Brain microvascular endothelial cell (primary cell): ENCODE measurements around the gene CALCA.

Experiments used
- DNase-seq: peaks from one replicate; pipeline ENCODE4 v3.0.0-alpha.2; 2020
- H3K27ac ChIP-seq: fragments of 250-450 bp; sonication (Bioruptor Pico); 2 replicates; pipeline ENCODE4 v1.5.1; 2020; ENCODE audit warnings: mild to moderate bottlenecking, moderate library complexity
- H3K27me3 ChIP-seq: fragments of 250-450 bp; sonication (Bioruptor Pico); replicated peaks from 2 replicates; pipeline ENCODE4 v1.5.1; 2020; ENCODE audit warnings: mild to moderate bottlenecking
- H3K36me3 ChIP-seq: fragments of 250-450 bp; sonication (Bioruptor Pico); replicated peaks from 2 replicates; pipeline ENCODE4 v1.5.1; 2020; ENCODE audit warnings: mild to moderate bottlenecking
- H3K4me3 ChIP-seq: 2 replicates; pipeline ENCODE4 v1.5.1; 2011; ENCODE audit warnings: low read depth, mild to moderate bottlenecking, control low read depth, low read length, moderate library complexity
- CTCF ChIP-seq: IDR thresholded peaks from 2 replicates; pipeline ENCODE4 v1.5.1; 2011; ENCODE audit warnings: low read depth, mild to moderate bottlenecking, moderate library complexity, low read length, control low read depth, inconsistent platforms; ENCODE audit errors: missing control alignments
- in situ Hi-C: cut with HindIII; loops from 2 replicates; pipeline ENCODE4 v1.10.0; 2017; ENCODE audit warnings: low sequenced_read_pairs, low pct_ligation_motif_present

Gene CALCA

GRCh38 chr11:14954581-14954980, 17.6 kb downstream of the CALCA start:
- Histone ChIP-seq H3K27me3 (no peaks in the 10 kb centered on the region), H3K36me3 (no peaks in the 10 kb centered on the region), H3K27ac (no peak overlapping the region), H3K4me3 (no peak overlapping the region)
- in situ Hi-C loops: no loop called here
- no peak for DNase-seq
- no peak for TF ChIP-seq CTCF

- H3K27ac ChIP-seq: no peak overlapping the region
- no peak for TF ChIP-seq CTCF
- H3K4me3 ChIP-seq: no peak overlapping the region
- in situ Hi-C loops: no loop called here
- H3K36me3 ChIP-seq: no peaks in the 10 kb centered on the region
- no peak for DNase-seq
- no peaks in the 10 kb centered on the region for H3K27me3 ChIP-seq
Measured at GRCh38 chr11:14953904-14954303, 18.2 kb downstream of the CALCA start.

GRCh38 chr11:14949437-14950147, 22.6 kb downstream of the CALCA start:
- H3K4me3 ChIP-seq: no peak overlapping the region
- DNase-seq: no peak
- no peaks in the 10 kb centered on the region for H3K36me3 ChIP-seq
- no peak overlapping the region for H3K27ac ChIP-seq
- no peak for TF ChIP-seq CTCF
- H3K27me3 ChIP-seq: no peaks in the 10 kb centered on the region
- in situ Hi-C loops: no loop called here

- no peak overlapping the region for H3K4me3 ChIP-seq
- TF ChIP-seq CTCF: no peak
- no peaks in the 10 kb centered on the region for H3K36me3 ChIP-seq
- in situ Hi-C loops: no loop called here
- no peak for DNase-seq
- H3K27me3 ChIP-seq: no peaks in the 10 kb centered on the region
- H3K27ac ChIP-seq: no peak overlapping the region
Measured at GRCh38 chr11:14942745-14943144, 29.4 kb downstream of the CALCA start.

- no peak overlapping the region for H3K4me3 ChIP-seq
- H3K27me3 ChIP-seq: no peaks in the 10 kb centered on the region
- no peak overlapping the region for H3K27ac ChIP-seq
- in situ Hi-C loops: no loop called here
- DNase-seq: no peak
- H3K36me3 ChIP-seq: no peaks in the 10 kb centered on the region
- no peak for TF ChIP-seq CTCF
Measured at GRCh38 chr11:14938936-14939335, 33.2 kb downstream of the CALCA start.
